WTC11 (cell line): ENCODE data around the gene RPL18A. TPM values are rescaled to one million over a fixed set of nuclear protein-coding genes. Genes with fewer than 3 reads are reported as not detected.

Experiments
- ATAC-seq: fragments of 200-7000 bp; cut with Tn5 transposase; 2 replicates; pipeline ENCODE4 v1.10.0; 2021; ENCODE audit warnings: mild to moderate bottlenecking, moderate library complexity
- CTCF ChIA-PET: fragments of 300-600 bp; sonication (Branson Sonifier 250); formaldehyde crosslinking; loops from one replicate; lab custom pipeline; 2021; ENCODE audit warnings: antibody characterized with exemption; lab: Charles Lee
- POLR2A ChIA-PET: fragments of 350-600 bp; sonication (Branson Sonifier 250); formaldehyde crosslinking; loops from one replicate; lab custom pipeline; 2021; ENCODE audit warnings: antibody characterized with exemption; lab: Charles Lee
- DNase-seq: peaks from one replicate; pipeline ENCODE4 v3.0.0; 2021; ENCODE audit warnings: low spot score
- H3K27ac Mint-ChIP-seq: 2 replicates; pipeline ENCODE4 v1.8.0; 2021; ENCODE audit warnings: mixed read lengths
- H3K27me3 Mint-ChIP-seq: 2 replicates; pipeline ENCODE4 v1.8.0; 2021; ENCODE audit warnings: low read depth, mild to moderate bottlenecking, moderate library complexity, mixed read lengths
- H3K36me3 Mint-ChIP-seq: 2 replicates; pipeline ENCODE4 v1.8.0; 2021; ENCODE audit warnings: mixed read lengths
- H3K4me1 Mint-ChIP-seq: 2 replicates; pipeline ENCODE4 v1.8.0; 2022; ENCODE audit warnings: mixed read lengths
- H3K4me3 Mint-ChIP-seq: 2 replicates; pipeline ENCODE4 v1.8.0; 2021; ENCODE audit warnings: mild to moderate bottlenecking, moderate library complexity, mixed read lengths
- H3K9me3 Mint-ChIP-seq: 2 replicates; pipeline ENCODE4 v1.8.0; 2021; ENCODE audit warnings: mixed read lengths
- AFF4 ChIP-seq: sonication (generic); formaldehyde crosslinking; IDR thresholded peaks from 2 replicates; pipeline ENCODE4 v1.8.1; 2023; ENCODE audit warnings: mild to moderate bottlenecking, missing genetic modification reagents, borderline replicate concordance
- ETV6 ChIP-seq: sonication (generic); formaldehyde crosslinking; IDR thresholded peaks from 2 replicates; pipeline ENCODE4 v1.8.1; 2022; ENCODE audit warnings: mild to moderate bottlenecking, missing genetic modification reagents
- FOXJ3 ChIP-seq: sonication (generic); formaldehyde crosslinking; IDR thresholded peaks from 2 replicates; pipeline ENCODE4 v1.9.0; 2021; ENCODE audit warnings: missing genetic modification reagents, mild to moderate bottlenecking, borderline replicate concordance
- KAT7 ChIP-seq: sonication (generic); formaldehyde crosslinking; IDR thresholded peaks from 2 replicates; pipeline ENCODE4 v1.8.1; 2023; ENCODE audit warnings: missing genetic modification reagents, mild to moderate bottlenecking, borderline replicate concordance
- MAX ChIP-seq: sonication (generic); formaldehyde crosslinking; IDR thresholded peaks from 2 replicates; pipeline ENCODE4 v1.8.0; 2022; ENCODE audit warnings: mild to moderate bottlenecking, missing genetic modification reagents
- MXD4 ChIP-seq: fragments of 250-450 bp; sonication (Bioruptor Pico); IDR thresholded peaks from 2 replicates; pipeline ENCODE4 v1.8.0; 2021; ENCODE audit warnings: mild to moderate bottlenecking, moderate library complexity, borderline replicate concordance
- PRDM15 ChIP-seq: sonication (generic); formaldehyde crosslinking; IDR thresholded peaks from 2 replicates; pipeline ENCODE4 v1.8.0; 2022; ENCODE audit warnings: missing genetic modification reagents
- PRRX2 ChIP-seq: fragments of 250-450 bp; sonication (Bioruptor Pico); IDR thresholded peaks from 2 replicates; pipeline ENCODE4 v1.8.0; 2021; ENCODE audit warnings: mild to moderate bottlenecking
- RELA ChIP-seq: sonication (generic); formaldehyde crosslinking; IDR thresholded peaks from 2 replicates; pipeline ENCODE4 v1.8.1; 2022; ENCODE audit warnings: missing genetic modification reagents, mild to moderate bottlenecking, borderline replicate concordance
- ZNF396 ChIP-seq: fragments of 250-450 bp; sonication (Bioruptor Pico); IDR thresholded peaks from 2 replicates; pipeline ENCODE4 v1.8.0; 2021; ENCODE audit warnings: mild to moderate bottlenecking, moderate library complexity, borderline replicate concordance
- ZNF416 ChIP-seq: fragments of 250-450 bp; sonication (Bioruptor Pico); IDR thresholded peaks from 2 replicates; pipeline ENCODE4 v1.9.0; 2021; ENCODE audit warnings: mild to moderate bottlenecking, inconsistent platforms
- ZNF512 ChIP-seq: sonication (generic); formaldehyde crosslinking; IDR thresholded peaks from 2 replicates; pipeline ENCODE4 v1.8.1; 2022; ENCODE audit warnings: missing genetic modification reagents, borderline replicate concordance
- ZNF671 ChIP-seq: fragments of 250-450 bp; sonication (Bioruptor Pico); IDR thresholded peaks from 2 replicates; pipeline ENCODE4 v1.8.0; 2021; ENCODE audit warnings: mild to moderate bottlenecking
- total RNA-seq: library from RNA; stranded (reverse); gene quantifications from 3 replicates; pipeline ENCODE4 v1.2.3, GENCODE V29; 2021

Gene RPL18A
- total RNA-seq, 1 experiment from 2014 or later: 2,950 TPM

- Mint-ChIP-seq H3K4me1 (peaks cover under 1% of the 10 kb centered on the region; the same call in 1 of the 2 replicates), H3K27ac (no peak overlapping the region), H3K9me3 (no peaks in the 10 kb centered on the region), H3K36me3 (no peaks in the 10 kb centered on the region), H3K4me3 (no peak overlapping the region), H3K27me3 (peaks cover 50% of the 10 kb centered on the region)
- CTCF ChIA-PET: interaction anchor here (1.9 kb wide), 1 partner anchor 13 kb away, joined by 14 read pairs; the partner anchor contains the start of gene RPL18A
- DNase-seq (no peak), ATAC-seq (no peak)
- POLR2A ChIA-PET: no interaction called here
- TF ChIP-seq ETV6 (CRISPR knock-in tag) (no peak), ZNF671 (CRISPR knock-in tag) (no peak), KAT7 (CRISPR knock-in tag) (no peak), RELA (CRISPR knock-in tag) (no peak), MXD4 (CRISPR knock-in tag) (no peak), AFF4 (CRISPR knock-in tag) (no peak), ZNF512 (CRISPR knock-in tag) (no peak), ZNF416 (CRISPR knock-in tag) (no peak)
Measured at GRCh38 chr19:17846146-17846545, 13.6 kb upstream of the RPL18A start.

- Mint-ChIP-seq H3K36me3 (no peaks in the 10 kb centered on the region), H3K4me3 (peak within 1 kb of the TSS; percentile 49; the same call in 1 of the 2 replicates), H3K4me1 (no peaks in the 10 kb centered on the region), H3K9me3 (peaks cover 7% of the 10 kb centered on the region), H3K27ac (no peak within 1 kb of the TSS; the same call in 1 of the 2 replicates), H3K27me3 (peaks cover 43% of the 10 kb centered on the region)
- no peak for TF ChIP-seq ZNF396 (CRISPR knock-in tag)
- 0 out of 2 replicates have a peak, but pooled peaks have one; percentile 13 for TF ChIP-seq MAX (CRISPR knock-in tag)
- TF ChIP-seq FOXJ3 (CRISPR knock-in tag): no peak
- TF ChIP-seq PRDM15 (CRISPR knock-in tag): peak; percentile 29; the same call in 1 of the 2 replicates
- TF ChIP-seq PRRX2: no peak
- ChIA-PET POLR2A (interaction anchor here (0.6 kb wide), 1 partner anchor 10 kb away, joined by 3 read pairs; no protein-coding TSS in a partner anchor), CTCF (interaction anchor here (1.0 to 1.9 kb wide), 3 partner anchors 12 to 84 kb away, joined by 3 to 14 read pairs (median 3); partner anchors contain the start of gene RPL18A)
- ATAC-seq: peak; percentile 84
- DNase-seq: peak; percentile 90
Measured at GRCh38 chr19:17847538-17848366, 12.0 kb upstream of the RPL18A start, which contains the start of gene JAK3. TSS of gene JAK3 (minus strand) at chr19:17847982. CDS start at chr19:17844417, 3,565 bp downstream.
